ENCODE results near the gene SLC2A4RG.

Gene SLC2A4RG

DNA sequence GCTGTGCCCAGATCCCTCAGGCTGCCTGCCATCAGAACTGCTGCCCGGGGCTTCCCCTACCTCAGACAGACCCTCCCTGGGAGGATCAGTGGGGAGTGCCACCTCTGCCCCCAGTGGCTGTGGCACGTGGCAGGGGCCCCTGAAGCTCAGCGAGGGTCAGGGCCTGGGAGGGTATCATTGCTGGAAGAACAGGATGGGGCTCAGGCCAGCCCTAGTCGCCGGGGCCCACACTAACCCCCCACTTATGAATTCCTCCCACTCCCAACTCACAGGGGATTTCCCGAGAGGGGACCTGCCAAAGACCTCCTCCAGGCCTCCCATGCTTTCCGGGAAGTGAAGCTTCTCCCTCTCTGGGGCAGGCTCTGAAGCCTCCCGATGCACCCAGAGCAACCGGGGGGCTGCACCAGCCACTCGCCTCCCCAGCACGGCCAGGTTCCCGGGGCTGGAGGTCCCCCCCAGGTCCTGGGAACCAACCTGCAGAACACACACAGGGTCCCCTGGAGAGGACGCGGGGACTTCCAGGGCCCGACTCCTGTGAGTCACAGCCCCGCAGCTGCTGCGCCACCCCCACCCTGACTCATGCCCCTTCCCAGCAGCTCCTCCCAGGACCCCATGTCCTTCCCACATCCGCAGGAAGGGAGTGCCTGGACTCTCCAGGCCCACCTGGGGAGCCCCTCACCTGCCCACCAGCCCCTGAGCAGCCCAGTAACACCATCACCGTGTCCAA is 40.7 kb upstream of the SLC2A4RG start:
- no peak for FAIRE-seq
- DNase-seq (ENCODE audit: insufficient read length, low spot score) = no peak

- FAIRE-seq (no peak), DNase-seq (ENCODE audit: insufficient read length, low spot score) (no peak)
Measured at GRCh38 chr20:63699466-63700198, 39.9 kb upstream of the SLC2A4RG start.

DNA sequence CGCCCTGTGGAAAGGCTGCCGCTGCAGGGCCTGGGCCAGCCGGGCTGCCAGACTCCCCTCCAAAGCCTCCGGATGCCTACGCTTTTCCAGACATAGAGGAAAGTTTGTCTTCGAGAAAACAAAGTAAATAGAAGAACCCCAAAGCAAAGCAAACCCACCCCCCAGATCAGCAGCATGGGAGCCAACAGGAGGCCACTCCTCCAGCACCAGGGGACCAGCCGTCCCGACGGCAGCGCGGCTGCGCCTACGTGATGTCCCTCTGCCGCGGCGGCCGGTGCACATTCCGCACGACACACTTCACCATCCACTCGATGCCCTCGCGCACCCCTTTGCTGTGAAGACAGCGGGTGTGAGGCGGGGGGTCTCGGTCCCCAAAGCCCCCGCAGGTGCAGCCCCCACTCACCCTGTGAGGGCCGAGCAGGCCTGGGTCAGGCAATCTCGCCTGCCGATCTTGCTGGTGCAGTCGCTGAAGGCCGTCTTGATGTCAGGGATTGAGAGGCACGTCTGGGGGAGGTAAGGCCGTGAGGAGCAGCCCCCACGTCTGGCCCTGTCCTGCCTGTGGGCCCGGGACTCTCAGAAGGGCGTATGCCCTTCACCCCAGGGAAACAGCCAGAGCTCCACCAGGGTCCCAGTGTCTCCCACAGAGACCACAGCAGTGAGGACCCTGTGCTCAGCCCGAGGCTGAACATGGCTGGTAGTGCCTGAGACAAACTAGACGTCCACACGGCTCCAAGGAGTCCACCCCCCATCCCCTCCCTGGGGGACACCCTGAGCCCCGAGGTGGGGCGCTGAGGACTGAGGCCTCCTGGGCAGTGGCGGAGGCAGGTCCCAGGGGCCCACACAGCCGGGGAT is 39.2 kb upstream of the SLC2A4RG start:
- no peak for DNase-seq (ENCODE audit: insufficient read length, low spot score)
- no peak for FAIRE-seq

DNA sequence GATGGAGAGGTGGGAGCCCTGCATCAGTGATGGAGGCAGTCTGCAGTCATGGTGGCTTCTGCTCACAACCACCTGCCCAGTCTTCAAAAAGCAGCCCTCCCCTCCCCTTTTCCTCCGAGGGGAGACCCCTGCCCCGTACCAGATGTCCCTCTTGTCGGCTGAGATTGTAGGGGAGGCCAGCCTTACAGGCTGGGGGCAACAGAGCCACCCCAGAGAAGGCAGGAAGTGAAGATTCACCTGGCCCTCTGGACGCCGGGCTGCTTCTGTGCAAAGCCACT is 38.6 kb upstream of the SLC2A4RG start:
- FAIRE-seq (no peak), DNase-seq (ENCODE audit: insufficient read length, low spot score) (no peak)

GRCh38 chr20:63701329-63702035 is 38.1 kb upstream of the SLC2A4RG start:
- FAIRE-seq = no peak

GRCh38 chr20:63702036-63702665 is 37.4 kb upstream of the SLC2A4RG start:
- FAIRE-seq (no peak), DNase-seq (ENCODE audit: insufficient read length, low spot score) (no peak)

More at GRCh38 chr20:63701329-63702035, 38.1 kb upstream of the SLC2A4RG start:
- DNase-seq (ENCODE audit: insufficient read length, low spot score) = no peak

GRCh38 chr20:63702751-63703470 is 36.7 kb upstream of the SLC2A4RG start:
- DNase-seq (ENCODE audit: insufficient read length, low spot score) = no peak
- FAIRE-seq = no peak

DNA sequence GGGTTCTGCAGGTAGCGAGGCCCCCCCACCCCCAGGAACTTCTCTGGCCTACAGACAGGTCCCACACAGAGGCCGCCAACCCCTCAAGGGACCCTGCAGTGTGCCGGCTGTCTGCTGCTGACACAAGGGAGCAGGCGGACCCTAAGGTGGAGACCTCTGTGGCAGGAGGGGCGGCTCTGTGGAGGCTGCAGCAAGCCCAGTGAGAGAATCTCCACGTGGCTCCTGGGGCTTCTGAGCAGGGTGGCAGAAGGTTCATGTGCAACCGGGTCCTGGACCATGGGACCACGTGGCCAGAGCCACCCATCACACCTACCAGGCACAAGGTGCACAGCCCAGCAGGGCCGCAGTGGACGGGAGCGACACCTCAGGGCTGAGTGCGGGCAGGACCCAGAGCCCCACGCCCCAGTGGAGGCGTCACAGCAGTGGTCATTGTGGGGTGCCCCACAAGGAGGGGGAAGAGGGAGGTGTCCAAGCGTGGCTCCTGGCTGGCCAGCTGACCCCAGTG is 36.1 kb upstream of the SLC2A4RG start:
- FAIRE-seq (no peak), DNase-seq (ENCODE audit: insufficient read length, low spot score) (no peak)

DNA sequence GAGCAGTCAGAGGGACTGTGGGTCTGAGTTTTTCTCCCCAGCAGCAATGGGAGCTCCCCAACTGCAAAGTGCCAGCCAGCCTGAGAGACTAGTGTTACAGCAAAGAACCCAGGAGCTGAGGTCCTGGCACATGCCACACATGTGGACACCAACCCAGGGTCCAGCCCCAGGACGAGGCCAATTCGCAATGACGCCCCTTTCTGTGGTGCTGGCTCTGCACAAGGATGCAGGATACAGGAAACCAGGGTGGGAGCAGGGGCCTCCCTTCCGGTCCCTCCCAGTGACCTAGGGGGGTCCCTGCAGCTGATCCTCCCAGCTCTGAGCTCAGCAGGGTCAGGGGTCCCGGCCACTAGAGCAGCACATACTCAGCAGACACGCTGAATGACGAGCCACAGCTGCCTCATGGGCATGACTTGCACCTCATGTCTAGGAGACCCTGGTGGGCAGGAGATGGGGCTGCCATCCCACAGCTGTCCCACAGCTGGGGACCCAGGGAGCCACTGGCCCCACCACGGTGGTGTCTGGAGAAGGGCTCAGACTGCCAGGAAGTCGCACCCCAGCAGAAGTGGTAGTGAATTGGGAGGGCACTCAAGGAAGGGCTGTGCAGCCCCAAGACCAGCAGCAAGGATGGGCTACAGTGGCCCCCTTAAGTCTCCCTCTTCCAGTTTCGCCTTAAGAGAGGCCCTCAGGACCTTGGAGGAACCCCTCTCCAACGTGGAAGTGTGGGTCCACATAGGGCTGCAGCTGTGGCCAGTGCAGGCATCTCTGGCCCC is 35.4 kb upstream of the SLC2A4RG start:
- DNase-seq (ENCODE audit: insufficient read length, low spot score) = no peak
- no peak for FAIRE-seq

DNA sequence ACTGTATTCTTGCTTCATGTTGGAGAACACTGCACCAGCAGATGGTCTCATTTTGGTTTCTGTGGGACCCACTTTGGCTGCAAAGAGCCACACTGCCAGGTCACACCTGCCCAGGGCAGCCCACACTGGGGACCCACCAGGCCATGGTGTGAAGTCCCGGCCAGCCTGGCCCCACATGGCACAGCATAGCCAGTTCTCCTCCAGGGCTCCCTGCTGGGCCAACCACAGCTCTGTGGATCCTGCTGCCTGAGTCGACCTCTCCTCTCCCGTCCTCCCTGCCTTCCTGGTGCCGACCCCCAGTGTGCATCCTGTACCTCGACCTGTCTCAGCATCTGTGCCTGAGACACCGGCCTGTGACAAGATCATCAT is 34.8 kb upstream of the SLC2A4RG start:
- FAIRE-seq (no peak), DNase-seq (ENCODE audit: insufficient read length, low spot score) (no peak)

DNA sequence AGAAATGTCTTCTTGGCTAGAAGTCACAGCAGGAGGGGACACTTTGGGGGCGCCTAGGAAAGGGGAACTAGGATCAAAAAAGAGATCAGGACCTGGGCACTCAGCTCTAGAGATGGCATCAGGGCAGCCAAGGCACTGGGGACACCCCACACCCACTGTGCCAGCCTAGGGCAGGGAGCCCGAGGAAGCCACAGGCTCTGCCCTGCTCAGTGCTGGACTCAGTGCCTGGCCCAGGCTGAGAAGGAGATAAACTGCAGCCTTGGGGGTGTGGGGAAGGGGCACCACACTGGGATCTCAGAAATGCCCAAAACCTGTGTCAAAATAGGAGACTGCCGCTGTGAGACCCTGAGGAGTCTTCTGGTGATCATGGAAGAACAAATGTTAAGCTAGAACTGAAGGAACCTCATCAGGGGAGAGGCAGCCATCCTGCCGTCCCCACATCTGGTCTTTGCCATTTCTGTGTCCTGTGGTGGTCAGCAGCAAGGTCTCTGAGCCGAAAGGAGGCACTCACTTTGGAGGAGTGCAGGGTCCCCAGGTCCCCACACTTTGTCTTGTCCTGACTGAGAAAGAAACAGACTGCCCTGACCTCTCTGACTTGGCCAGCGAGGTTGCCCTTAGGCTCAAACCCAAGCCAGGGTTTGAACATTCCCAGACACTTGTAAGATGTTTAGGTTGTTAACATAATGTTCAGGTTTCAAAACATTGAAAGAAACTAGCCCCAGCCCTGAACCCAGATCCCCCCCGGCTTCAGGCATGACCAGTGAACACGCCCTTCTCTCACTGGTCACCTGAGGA is 34.1 kb upstream of the SLC2A4RG start:
- no peak for DNase-seq (ENCODE audit: insufficient read length, low spot score)
- FAIRE-seq = no peak

DNA sequence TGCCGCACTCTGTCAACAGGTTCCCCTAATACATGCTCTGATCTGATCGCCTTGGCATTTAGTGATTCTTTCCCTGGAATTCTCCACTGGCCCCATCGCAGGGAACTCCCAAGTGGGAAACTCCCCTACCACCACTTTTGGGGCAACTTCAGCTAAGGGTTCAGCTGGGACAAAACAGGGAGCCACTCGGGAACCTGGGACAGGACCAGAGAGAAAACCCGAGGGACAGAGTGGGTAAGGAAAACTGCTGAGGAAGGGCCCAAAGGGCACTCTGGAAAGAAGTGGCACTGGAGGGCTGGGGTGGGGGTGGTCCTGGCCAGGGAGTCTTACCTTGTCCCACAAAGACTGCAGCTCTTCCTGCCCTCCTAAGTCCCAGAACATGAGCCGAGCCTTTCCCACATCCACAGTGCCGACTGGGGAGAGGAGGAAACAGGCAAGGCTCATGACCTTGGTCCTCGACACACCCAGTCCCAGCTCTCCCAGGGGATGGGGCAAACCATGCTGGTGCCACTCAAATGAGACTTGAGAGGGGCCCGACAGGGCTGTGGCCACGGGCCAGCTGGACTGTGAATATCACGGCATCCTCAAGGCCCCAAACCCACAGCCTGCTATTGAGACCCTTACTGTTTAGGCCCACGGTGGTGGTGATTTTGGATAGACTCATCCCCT is 33.4 kb upstream of the SLC2A4RG start:
- FAIRE-seq (no peak), DNase-seq (ENCODE audit: insufficient read length, low spot score) (no peak)

GRCh38 chr20:63706852-63707557 is 32.6 kb upstream of the SLC2A4RG start:
- DNase-seq (ENCODE audit: insufficient read length, low spot score) (peak; percentile 73), FAIRE-seq (peak; percentile 75)

DNA sequence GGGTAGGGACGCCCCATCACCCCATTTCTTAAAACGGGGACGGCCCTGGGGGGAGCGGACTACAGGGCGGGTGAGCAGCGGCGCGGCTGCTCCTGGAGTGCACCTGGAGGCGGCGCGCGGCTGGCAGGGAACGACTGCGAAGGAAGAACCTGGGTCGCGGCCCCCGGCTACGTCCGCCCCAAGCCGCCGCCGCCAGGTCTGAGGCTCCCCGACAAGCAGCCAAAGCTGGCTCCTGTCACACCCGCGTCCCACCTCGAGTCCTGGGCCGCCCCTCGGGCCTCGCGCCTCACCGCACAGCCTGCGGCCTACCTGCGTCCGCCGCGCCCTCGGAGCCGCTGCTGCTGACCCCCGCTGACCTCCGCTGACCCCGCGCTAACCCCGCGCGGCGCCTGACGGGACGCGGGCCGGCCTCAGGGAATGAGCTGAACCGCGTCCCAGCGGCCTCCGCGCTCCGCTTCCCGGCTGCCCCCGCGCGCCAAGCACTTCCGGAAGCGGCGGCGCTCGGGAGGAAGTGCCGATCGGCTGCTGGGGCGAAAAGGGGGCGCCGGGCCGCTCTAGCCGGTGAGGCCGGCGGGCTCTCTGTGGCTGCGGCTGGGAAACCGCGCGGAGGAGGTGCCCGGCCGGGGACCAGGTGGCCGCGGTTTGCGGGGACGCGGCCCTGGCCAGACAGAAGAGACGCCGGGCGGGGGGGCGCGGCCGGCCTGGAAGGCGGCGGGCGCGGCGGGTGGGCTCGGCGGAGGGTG is 31.8 kb upstream of the SLC2A4RG start, which contains the start of the genes ARFRP1 and ZGPAT:
ARFRP1 (minus strand) TSS at position 419 of the 743 bp plus-strand sequence. CDS start 885 bp downstream, outside the sequence.
ZGPAT (plus strand) TSS at position 482 of the 743 bp plus-strand sequence. CDS start 542 bp downstream, outside the sequence.
- DNase-seq (ENCODE audit: insufficient read length, low spot score) = peak; percentile 92
- peak; percentile 52 for FAIRE-seq

DNA sequence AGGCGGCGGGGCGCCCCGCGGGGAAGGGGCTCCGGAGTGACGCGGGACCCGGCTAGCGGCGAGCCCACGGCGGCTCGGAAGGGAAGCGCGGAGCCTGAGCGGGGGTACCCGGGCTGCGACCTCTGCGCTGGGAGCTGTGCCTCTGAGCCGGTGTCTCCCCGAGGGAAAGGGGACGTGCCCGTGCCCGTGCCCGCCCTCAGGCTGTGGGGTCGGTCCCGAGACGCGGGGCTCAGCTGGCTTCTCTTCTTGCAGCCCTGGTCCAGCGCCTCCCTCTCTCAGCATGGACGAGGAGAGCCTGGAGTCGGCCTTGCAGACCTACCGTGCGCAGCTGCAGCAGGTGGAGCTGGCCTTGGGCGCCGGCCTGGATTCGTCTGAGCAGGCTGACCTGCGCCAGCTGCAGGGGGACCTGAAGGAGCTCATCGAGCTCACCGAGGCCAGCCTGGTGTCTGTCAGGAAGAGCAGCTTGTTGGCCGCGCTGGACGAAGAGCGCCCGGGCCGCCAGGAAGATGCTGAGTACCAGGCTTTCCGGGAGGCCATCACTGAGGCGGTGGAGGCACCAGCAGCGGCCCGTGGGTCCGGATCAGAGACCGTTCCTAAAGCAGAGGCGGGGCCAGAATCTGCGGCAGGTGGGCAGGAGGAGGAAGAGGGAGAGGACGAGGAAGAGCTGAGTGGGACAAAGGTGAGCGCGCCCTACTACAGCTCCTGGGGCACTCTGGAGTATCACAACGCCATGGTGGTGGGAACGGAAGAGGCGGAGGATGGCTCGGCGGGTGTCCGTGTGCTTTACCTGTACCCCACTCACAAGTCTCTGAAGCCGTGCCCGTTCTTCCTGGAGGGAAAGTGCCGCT is 31.1 kb upstream of the SLC2A4RG start:
- FAIRE-seq = no peak
- peak; percentile 36 for DNase-seq (ENCODE audit: insufficient read length, low spot score)
